Limb (tissue), 2 donors: ENCODE data around the gene PDE11A.
"Not testable (repeated sequence)": the region's sequence is repeated elsewhere in the genome, so short reads cannot be mapped to it uniquely, and the experiment has no call there.

Source experiments
- DNase-seq, 2 donors: peaks; one replicate each; pipeline ENCODE4 v3.0.0-alpha.2; 2016; ENCODE audit errors: extremely low spot score in 2 of 2

PDE11A gene

GRCh38 chr2:177818412-177818811 is 254.2 kb downstream of the PDE11A start:
- no peak for DNase-seq

- DNase-seq: no peak
These were observed 255.3 kb downstream of the PDE11A start for GRCh38 chr2:177817300-177817699.

GRCh38 chr2:177816766-177817165 is 255.8 kb downstream of the PDE11A start:
- DNase-seq: no peak

GRCh38 chr2:177812713-177813396 is 259.7 kb downstream of the PDE11A start:
- DNase-seq: no peak

GRCh38 chr2:177810906-177811305 is 261.7 kb downstream of the PDE11A start:
- no peak for DNase-seq

GRCh38 chr2:177808984-177809809 is 263.4 kb downstream of the PDE11A start:
- DNase-seq: no peak

- DNase-seq: no peak
These were observed 266.6 kb downstream of the PDE11A start for GRCh38 chr2:177806025-177806424.

GRCh38 chr2:177799531-177799930 is 273.0 kb downstream of the PDE11A start:
- no peak for DNase-seq

GRCh38 chr2:177797808-177798207 is 274.8 kb downstream of the PDE11A start:
- no peak for DNase-seq

GRCh38 chr2:177796654-177797415 is 275.7 kb downstream of the PDE11A start:
- DNase-seq: no peak

- no peak for DNase-seq
These were observed 276.6 kb downstream of the PDE11A start for GRCh38 chr2:177796011-177796410.

GRCh38 chr2:177785143-177785542 is 287.4 kb downstream of the PDE11A start:
- DNase-seq: not testable (repeated sequence)

GRCh38 chr2:177784745-177785067 is 287.9 kb downstream of the PDE11A start:
- DNase-seq: no peak

GRCh38 chr2:177783835-177784744 is 288.5 kb downstream of the PDE11A start:
- peak in 1 of 2 donors; percentile 7 for DNase-seq

GRCh38 chr2:177783091-177783490 is 289.5 kb downstream of the PDE11A start:
- DNase-seq: no peak

GRCh38 chr2:177782613-177783012 is 290.0 kb downstream of the PDE11A start:
- DNase-seq: no peak

GRCh38 chr2:177778472-177778871 is 294.1 kb downstream of the PDE11A start:
- no peak for DNase-seq

GRCh38 chr2:177772529-177772928 is 300.0 kb downstream of the PDE11A start:
- DNase-seq: no peak

GRCh38 chr2:177771191-177771590 is 301.4 kb downstream of the PDE11A start:
- DNase-seq: no peak

- no peak for DNase-seq
These were observed 304.8 kb downstream of the PDE11A start for GRCh38 chr2:177767768-177768167.

GRCh38 chr2:177765698-177766097 is 306.9 kb downstream of the PDE11A start:
- no peak for DNase-seq
